Endothelial cell of coronary artery (primary cell): ENCODE results near the gene TTC31. TPM values are rescaled to one million over a fixed set of nuclear protein-coding genes. Genes with fewer than 3 reads are reported as not detected.

Experiments
- total RNA-seq: library from RNA; depleted of rRNA; stranded (reverse); fragments of >200 nt; gene quantifications from 2 replicates; pipeline ENCODE4 v1.2.3, GENCODE V29; 2014

TTC31 gene
- total RNA-seq: 6.8 and 9.5 TPM in 2 replicates

DNA sequence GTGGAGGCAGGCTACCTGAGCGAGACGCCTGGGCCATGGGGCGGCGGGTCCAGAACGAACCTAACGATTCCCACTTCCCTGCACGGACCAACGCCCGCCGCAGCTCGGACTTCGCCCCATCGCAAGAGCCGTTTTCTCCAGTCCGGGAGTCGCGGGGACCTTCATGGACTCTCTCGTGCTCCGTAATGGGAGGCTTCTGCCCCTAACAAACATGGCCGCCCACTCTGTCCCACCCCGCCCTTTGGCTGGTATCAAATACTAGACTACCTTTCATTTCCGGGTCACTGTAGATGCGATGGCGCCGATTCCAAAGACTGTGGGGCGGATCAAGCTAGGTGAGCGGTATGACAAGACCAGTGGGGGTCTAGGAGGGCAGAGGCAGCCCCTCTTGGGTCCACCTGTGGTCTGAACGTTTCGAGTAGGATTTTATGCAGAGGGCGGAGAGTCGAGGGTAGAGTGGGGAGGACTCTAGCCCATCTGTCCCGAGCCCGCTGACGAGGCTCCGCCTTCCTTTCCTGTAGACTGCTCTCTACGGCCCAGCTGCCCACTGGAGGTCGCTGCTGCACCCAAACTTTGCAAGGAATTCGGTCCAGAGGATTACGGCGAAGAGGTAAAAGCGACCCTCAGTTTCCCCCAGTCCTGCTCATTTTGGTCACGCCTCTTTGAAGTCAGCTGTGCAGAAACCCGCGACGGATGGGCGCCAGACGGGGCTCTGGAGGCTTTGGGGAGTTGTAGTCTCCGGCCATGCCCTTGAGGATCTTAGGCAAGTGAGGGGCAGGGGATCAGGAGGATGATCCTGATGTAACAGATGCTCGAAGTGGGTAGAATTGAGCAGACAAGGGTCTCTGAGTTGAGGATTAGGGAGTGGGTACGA is at the start of gene TTC31, which contains the start of gene CCDC142:
Gene TTC31 (plus strand): TSS at position 281 of the 874 bp plus-strand sequence. CDS start 15 bp downstream, at position 296.
Gene CCDC142 (minus strand): TSS at position 198 of the 874 bp plus-strand sequence. CDS start 161 bp downstream, at position 37.

DNA sequence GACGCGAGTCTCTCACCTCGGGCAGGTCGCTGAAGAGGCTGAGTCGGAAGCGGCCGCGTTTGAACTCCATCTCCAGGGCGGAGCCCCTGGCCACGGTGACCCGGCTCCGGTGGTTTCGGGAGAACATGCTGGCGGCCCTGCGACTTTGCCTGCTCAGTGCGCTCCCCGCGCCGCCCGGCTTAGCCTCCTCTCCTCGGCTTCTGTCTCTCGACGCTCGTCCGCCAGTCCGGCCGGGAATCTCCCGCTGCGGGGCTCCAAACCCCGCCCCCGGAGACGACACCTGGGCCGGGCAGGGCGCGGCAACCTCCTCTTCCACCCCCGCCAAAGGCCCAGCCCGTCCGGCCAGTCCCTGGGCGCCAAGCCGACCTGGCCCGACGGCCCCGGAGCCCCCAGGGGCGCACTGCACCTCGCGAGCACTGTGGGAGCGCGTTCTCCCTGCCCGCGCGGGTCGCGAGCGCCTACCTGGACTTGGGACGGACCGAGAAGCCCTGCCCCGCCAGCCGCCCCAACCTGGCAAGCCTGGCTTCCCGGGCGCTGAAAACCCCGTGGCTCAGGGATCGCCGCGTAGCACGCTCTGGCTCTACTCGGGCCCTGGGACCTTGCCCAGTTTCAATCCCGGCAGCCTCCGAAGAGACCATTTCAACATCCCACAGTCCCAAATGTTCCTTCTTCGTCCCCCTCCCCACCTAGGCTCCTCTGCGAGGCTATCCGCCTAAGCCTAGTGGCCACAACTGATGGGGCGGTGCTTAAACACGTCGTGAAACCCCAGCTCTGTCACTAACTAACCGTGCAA is 41.0 kb upstream of the TTC31 start, which contains the start of gene RTKN:
Gene RTKN (minus strand): TSS at position 248 of the 793 bp plus-strand sequence. CDS start 121 bp downstream, at position 127.

GRCh38 chr2:74454654-74455511 is 28.0 kb upstream of the TTC31 start, which contains the start of gene INO80B:
INO80B (plus strand) TSS chr2:74455087; CDS start chr2:74455117, 30 bp downstream.

DNA sequence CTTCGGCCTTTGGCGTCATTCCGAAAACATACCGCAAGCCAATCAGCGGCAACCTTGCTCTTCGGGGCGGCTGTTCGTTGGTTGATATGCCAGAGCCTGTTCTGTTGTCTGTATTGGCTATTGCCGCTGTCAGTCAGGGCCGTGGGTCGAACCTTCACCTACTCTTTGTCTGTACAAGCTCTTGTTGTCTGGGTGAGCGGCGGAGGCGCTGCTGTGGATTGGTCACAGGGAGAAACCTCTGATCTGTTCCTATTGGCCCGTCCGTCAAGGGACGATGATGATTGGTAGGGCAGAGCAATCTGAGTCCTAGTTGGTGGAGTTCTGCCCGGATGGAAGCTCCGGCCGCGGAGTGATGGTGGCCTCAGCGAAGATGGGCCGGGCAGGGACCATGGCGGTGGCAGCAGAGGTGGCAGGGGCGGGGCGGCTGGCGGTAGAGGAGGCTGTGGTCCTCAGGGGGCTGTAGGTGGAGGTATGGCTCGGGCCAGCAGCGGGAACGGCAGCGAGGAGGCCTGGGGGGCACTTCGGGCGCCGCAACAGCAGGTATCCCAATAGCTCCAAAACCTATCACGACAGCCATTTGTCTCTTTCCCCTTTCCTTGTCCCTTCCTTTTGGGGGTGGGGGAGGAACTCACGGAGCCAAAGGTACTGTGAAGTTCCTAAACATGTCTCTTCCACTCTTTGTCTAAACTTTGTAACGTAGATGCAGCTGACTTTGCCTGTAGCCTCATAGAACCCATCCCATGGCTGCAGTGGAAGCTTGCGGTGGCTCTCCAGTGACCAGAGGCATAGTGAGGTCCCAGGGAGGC is 24.5 kb upstream of the TTC31 start, which contains the start of gene WBP1:
Gene WBP1 (plus strand): TSS at position 307 of the 806 bp plus-strand sequence. CDS start 165 bp downstream, at position 472.

GRCh38 chr2:74472086-74472944 is 10.6 kb upstream of the TTC31 start, which contains the start of gene MRPL53:
MRPL53 (minus strand) TSS chr2:74472680; CDS start chr2:74472660, 20 bp downstream.

DNA sequence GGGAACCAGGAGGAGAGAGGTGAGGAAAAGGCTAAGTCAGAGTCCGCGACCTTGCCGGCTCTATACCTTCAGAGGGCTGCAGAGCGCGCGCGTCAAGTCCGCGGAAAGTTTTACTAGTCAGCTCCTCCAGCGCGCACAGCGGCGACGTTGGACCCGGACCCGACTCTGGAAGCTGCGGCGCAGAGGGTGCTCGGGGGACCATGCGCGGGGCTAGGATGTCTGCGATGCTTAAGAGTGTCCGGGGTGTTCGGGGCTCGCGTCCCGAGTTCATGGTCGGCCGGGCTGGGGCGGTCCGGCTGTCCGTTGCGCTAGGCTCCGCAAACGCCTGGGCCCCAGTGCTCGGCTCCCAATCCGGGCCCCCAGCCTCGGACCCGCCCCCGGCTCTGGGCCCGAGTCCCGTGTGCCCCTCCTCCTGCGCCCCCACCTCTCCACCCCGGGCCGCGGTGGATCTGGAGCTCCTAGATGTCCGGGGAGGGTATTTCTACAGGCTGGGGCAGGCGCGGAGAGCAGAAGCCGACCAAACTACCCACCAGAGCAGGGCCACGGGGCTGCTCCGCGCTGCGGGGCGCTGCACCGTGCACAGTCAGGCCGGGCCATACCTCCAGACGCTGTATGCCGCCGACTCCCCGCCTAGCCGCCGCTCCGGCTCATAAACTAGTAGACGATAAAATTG is 16.5 kb downstream of the TTC31 start, which contains the start of gene LBX2:
Gene LBX2 (minus strand): TSS at position 337 of the 673 bp plus-strand sequence. CDS start 66 bp downstream, at position 271.

GRCh38 chr2:74507145-74507925 is 24.5 kb downstream of the TTC31 start, which contains the start of gene PCGF1:
PCGF1 (minus strand) TSS chr2:74507695; CDS start chr2:74507668, 27 bp downstream.

DNA sequence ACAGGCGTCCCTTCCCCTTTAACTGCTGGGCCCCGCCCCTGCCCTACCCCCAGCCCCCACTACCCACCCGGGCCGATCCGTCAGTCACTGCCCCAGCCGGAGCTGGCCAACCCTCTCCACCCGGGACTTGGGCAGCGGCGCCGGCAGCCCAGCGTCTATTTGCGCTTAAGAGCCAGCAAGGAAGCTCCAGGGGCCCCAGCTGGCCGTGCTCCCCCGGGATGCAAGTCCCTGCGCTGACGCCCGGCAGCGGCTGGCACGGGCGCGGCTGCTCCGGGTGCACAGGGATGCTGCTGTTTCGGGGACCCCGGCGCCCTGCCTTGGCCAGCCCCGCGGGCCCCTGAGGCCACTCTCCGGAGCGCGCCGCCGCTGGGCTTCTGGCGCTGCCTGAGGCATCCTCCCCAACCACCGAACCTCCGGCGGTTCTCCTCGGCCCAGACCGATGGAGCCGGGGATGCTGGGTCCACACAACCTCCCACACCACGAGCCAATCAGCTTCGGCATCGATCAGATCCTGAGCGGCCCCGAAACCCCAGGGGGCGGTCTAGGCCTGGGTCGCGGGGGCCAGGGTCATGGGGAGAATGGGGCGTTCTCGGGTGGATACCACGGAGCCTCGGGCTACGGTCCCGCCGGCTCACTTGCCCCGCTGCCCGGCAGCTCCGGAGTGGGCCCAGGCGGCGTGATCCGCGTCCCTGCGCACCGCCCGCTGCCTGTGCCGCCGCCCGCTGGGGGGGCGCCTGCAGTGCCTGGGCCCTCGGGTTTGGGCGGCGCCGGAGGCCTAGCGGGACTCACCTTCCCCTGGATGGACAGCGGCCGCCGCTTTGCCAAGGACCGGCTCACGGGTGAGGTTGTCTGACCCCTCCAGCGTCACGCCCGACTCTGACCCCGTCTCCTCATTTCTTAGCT is 31.7 kb downstream of the TTC31 start, which contains the start of gene TLX2:
Gene TLX2 (plus strand): TSS at position 83 of the 903 bp plus-strand sequence. CDS start 357 bp downstream, at position 440.

GRCh38 chr2:74525717-74526648 is 43.1 kb downstream of the TTC31 start, which contains the start of gene DQX1:
DQX1 (minus strand) TSS chr2:74526231; CDS start chr2:74525729, 502 bp downstream.

GRCh38 chr2:74529357-74530238 is 46.7 kb downstream of the TTC31 start, which contains the start of the genes AUP1 and HTRA2:
AUP1 (minus strand) TSS chr2:74529706; CDS start chr2:74529629, 77 bp downstream.
HTRA2 (plus strand) TSS chr2:74529933; CDS start chr2:74530007, 74 bp downstream.

